SK-N-SH treated with all-trans-retinoic acid at 6 μM for 48 hours (cell line): Measurements from ENCODE around the gene RAB11FIP3.

ENCODE experiments used
- ATAC-seq: fragments of 200-7000 bp; cut with Tn5 transposase; 3 replicates; pipeline ENCODE4 v1.9.1; 2020; ENCODE audit warnings: mild to moderate bottlenecking, moderate library complexity
- ARNTL ChIP-seq: fragments of 450-650 bp; formaldehyde crosslinking; IDR thresholded peaks from 2 replicates; pipeline ENCODE4 v1.5.0; 2020; ENCODE audit warnings: low read depth, mild to moderate bottlenecking, moderate library complexity, borderline replicate concordance
- BACH2 ChIP-seq: fragments of 250-450 bp; sonication (Bioruptor Pico); IDR thresholded peaks from 2 replicates; pipeline ENCODE4 v1.9.0; 2021; ENCODE audit warnings: mild to moderate bottlenecking, borderline replicate concordance
- CSDC2 ChIP-seq: fragments of 250-450 bp; sonication (Bioruptor Pico); IDR thresholded peaks from 2 replicates; pipeline ENCODE4 v1.5.0; 2020; ENCODE audit warnings: mild to moderate bottlenecking, moderate library complexity
- ESRRG ChIP-seq: fragments of 250-450 bp; sonication (Bioruptor Pico); IDR thresholded peaks from 2 replicates; pipeline ENCODE4 v1.6.1; 2021; ENCODE audit warnings: mild to moderate bottlenecking
- GLIS3 ChIP-seq: fragments of 250-450 bp; sonication (Bioruptor Pico); IDR thresholded peaks from 2 replicates; pipeline ENCODE4 v1.5.0; 2020; ENCODE audit warnings: mild to moderate bottlenecking, moderate library complexity
- ISL1 ChIP-seq: fragments of 250-450 bp; sonication (Bioruptor Pico); IDR thresholded peaks from 2 replicates; pipeline ENCODE4 v2.1.2; 2022; ENCODE audit warnings: mild to moderate bottlenecking, moderate library complexity
- OSR1 ChIP-seq: fragments of 250-450 bp; sonication (Bioruptor Pico); IDR thresholded peaks from 2 replicates; pipeline ENCODE4 v1.8.0; 2022; ENCODE audit warnings: moderate library complexity, mild to moderate bottlenecking, inconsistent platforms
- PPARA ChIP-seq: fragments of 250-450 bp; sonication (Bioruptor Pico); IDR thresholded peaks from 2 replicates; pipeline ENCODE4 v1.5.0; 2020; ENCODE audit warnings: mild to moderate bottlenecking, borderline replicate concordance
- RARB ChIP-seq: fragments of 250-450 bp; sonication (Bioruptor Pico); IDR thresholded peaks from 2 replicates; pipeline ENCODE4 v1.8.0; 2021; ENCODE audit warnings: mild to moderate bottlenecking, moderate library complexity
- SNAI2 ChIP-seq: fragments of 250-450 bp; sonication (Bioruptor Pico); IDR thresholded peaks from 2 replicates; pipeline ENCODE4 v1.5.0; 2020; ENCODE audit warnings: mild to moderate bottlenecking, moderate library complexity
- TCF4 ChIP-seq: fragments of 250-450 bp; sonication (Bioruptor Pico); IDR thresholded peaks from 2 replicates; pipeline ENCODE4 v1.8.0; 2021; ENCODE audit warnings: mild to moderate bottlenecking, moderate library complexity, borderline replicate concordance
- TOX ChIP-seq: fragments of 250-450 bp; sonication (Bioruptor Pico); IDR thresholded peaks from 2 replicates; pipeline ENCODE4 v1.8.0; 2021; ENCODE audit warnings: mild to moderate bottlenecking, moderate library complexity, borderline replicate concordance
- ZFP3 ChIP-seq: fragments of 250-450 bp; sonication (Bioruptor Pico); IDR thresholded peaks from 2 replicates; pipeline ENCODE4 v1.5.0; 2020; ENCODE audit warnings: mild to moderate bottlenecking, moderate library complexity
- ZFP30 ChIP-seq: fragments of 450-650 bp; formaldehyde crosslinking; IDR thresholded peaks from 2 replicates; pipeline ENCODE4 v1.5.0; 2022; ENCODE audit warnings: mild to moderate bottlenecking, moderate library complexity
- ZNF565 ChIP-seq: fragments of 450-650 bp; formaldehyde crosslinking; conservative IDR thresholded peaks from 2 replicates; pipeline ENCODE4 v1.5.0; 2020; ENCODE audit warnings: low read depth, mild to moderate bottlenecking, moderate library complexity
- ZNF8 ChIP-seq: fragments of 450-650 bp; formaldehyde crosslinking; IDR thresholded peaks from 2 replicates; pipeline ENCODE4 v1.5.0; 2020; ENCODE audit warnings: mild to moderate bottlenecking, moderate library complexity
- TF ChIP-seq, protein P1 (sequence below): fragments of 250-450 bp; sonication (Bioruptor Pico); IDR thresholded peaks from 2 replicates; pipeline ENCODE4 v1.8.0; 2021; ENCODE audit warnings: low read depth, mild to moderate bottlenecking, moderate library complexity, borderline replicate concordance
- TF ChIP-seq, protein P2 (sequence below): fragments of 250-450 bp; sonication (Bioruptor Pico); IDR thresholded peaks from 2 replicates; pipeline ENCODE4 v1.8.0; 2020; ENCODE audit warnings: mild to moderate bottlenecking, moderate library complexity, borderline replicate concordance
- TF ChIP-seq, protein P3 (sequence below): fragments of 250-450 bp; sonication (Bioruptor Pico); IDR thresholded peaks from 2 replicates; pipeline ENCODE4 v1.5.1; 2020; ENCODE audit warnings: low read depth, mild to moderate bottlenecking, moderate library complexity

Gene RAB11FIP3

DNA sequence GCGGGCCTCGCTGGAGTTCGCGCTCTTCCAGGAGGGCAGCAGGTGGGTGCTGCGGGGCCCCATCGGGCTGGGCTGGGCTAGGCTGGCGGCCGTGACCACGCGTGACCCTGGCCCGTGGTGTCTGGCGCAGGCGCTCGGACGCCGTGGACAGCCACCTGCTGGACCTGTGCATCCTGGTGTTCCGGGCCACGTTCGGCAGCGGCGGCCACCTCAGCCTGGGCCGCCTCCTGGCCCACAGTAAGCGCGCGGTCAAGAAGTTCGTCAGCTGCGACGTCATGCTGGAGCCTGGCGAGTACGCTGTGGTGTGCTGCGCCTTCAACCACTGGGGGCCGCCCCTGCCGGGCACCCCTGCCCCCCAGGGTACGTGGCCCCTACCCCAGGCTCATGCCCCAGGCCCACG is 126.7 kb downstream of the RAB11FIP3 start:
- TF ChIP-seq TOX (CRISPR knock-in tag) (no peak), OSR1 (CRISPR knock-in tag) (no peak), ARNTL (CRISPR knock-in tag) (no peak), ZNF565 (CRISPR knock-in tag) (no peak), BACH2 (CRISPR knock-in tag) (no peak), GLIS3 (CRISPR knock-in tag) (no peak), PPARA (CRISPR knock-in tag) (no peak), RARB (CRISPR knock-in tag) (no peak), ZFP30 (CRISPR knock-in tag) (no peak), ESRRG (no peak)
- TF ChIP-seq, protein P1, sequence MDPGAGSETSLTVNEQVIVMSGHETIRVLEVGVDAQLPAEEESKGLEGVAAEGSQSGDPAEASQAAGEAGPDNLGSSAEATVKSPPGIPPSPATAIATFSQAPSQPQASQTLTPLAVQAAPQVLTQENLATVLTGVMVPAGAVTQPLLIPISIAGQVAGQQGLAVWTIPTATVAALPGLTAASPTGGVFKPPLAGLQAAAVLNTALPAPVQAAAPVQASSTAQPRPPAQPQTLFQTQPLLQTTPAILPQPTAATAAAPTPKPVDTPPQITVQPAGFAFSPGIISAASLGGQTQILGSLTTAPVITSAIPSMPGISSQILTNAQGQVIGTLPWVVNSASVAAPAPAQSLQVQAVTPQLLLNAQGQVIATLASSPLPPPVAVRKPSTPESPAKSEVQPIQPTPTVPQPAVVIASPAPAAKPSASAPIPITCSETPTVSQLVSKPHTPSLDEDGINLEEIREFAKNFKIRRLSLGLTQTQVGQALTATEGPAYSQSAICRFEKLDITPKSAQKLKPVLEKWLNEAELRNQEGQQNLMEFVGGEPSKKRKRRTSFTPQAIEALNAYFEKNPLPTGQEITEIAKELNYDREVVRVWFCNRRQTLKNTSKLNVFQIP, result no peak
- TF ChIP-seq, all 23 proteins: peak for 0
- no peak for ATAC-seq

DNA sequence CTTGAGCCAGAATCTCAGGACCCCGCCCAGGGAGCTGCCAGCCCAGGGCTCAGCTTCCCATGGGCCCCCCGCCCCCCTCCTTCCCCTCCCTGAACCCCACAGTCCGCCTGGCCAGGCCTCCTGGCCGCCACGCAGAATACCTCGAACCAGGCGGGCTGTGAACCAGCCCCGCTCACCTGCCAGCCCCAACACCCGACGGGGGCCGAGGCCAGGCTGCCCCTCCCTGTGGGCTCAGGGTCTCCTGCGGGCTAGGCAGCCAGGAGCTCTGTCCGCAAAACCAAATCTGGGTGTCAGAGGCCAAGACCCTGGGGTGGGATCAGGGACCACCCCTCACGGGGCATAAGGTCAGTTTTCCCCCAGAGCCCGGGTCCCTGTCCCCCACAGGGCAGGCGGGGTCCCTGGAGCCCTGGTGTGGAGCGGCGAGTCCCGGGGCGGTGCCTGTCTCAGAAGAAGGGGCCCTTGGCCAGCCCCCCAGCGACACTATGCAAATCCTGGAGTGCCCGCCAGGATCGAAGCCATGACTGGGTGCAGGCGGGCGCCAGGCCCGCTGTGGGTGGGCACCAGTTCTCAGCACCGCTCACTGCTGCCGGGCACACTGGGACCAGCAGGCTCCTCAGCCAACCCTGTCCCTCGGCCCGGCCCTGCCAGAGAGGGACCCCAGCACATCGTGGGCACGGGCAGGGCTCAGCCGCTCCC is 128.3 kb downstream of the RAB11FIP3 start:
- no peak for ATAC-seq
- TF ChIP-seq PPARA (CRISPR knock-in tag), result no peak
- no peak for TF ChIP-seq TOX (CRISPR knock-in tag)

DNA sequence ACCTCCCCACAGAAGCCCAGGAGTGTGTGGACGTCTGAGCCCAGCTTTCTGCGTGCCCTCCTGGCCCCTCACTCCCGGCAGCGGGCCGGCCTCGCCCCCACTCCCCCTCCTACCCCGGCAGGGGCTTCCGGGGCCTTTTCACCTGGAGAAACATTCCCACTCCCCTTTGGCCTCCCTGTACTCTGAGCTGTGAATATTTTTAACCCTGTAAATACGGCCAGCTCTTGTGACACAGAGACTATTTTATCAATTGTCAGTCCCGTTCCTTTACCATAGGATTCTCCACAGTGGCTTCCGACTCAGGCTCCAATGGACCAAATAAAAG is 128.8 kb downstream of the RAB11FIP3 start:
- TF ChIP-seq ARNTL (CRISPR knock-in tag) (no peak), OSR1 (CRISPR knock-in tag) (no peak), RARB (CRISPR knock-in tag) (no peak), ZFP30 (CRISPR knock-in tag) (no peak), ESRRG (no peak), CSDC2 (no peak), ZFP3 (CRISPR knock-in tag) (no peak), PPARA (CRISPR knock-in tag) (no peak), ISL1 (CRISPR knock-in tag) (no peak), ZNF8 (CRISPR knock-in tag) (no peak), TCF4 (no peak), SNAI2 (CRISPR knock-in tag) (no peak), BACH2 (CRISPR knock-in tag) (no peak), GLIS3 (CRISPR knock-in tag) (no peak), ZNF565 (CRISPR knock-in tag) (no peak)
- TF ChIP-seq, protein P2, sequence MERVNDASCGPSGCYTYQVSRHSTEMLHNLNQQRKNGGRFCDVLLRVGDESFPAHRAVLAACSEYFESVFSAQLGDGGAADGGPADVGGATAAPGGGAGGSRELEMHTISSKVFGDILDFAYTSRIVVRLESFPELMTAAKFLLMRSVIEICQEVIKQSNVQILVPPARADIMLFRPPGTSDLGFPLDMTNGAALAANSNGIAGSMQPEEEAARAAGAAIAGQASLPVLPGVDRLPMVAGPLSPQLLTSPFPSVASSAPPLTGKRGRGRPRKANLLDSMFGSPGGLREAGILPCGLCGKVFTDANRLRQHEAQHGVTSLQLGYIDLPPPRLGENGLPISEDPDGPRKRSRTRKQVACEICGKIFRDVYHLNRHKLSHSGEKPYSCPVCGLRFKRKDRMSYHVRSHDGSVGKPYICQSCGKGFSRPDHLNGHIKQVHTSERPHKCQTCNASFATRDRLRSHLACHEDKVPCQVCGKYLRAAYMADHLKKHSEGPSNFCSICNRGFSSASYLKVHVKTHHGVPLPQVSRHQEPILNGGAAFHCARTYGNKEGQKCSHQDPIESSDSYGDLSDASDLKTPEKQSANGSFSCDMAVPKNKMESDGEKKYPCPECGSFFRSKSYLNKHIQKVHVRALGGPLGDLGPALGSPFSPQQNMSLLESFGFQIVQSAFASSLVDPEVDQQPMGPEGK (CRISPR knock-in tag), result no peak
- TF ChIP-seq, protein P1, result no peak
- TF ChIP-seq, protein P3, sequence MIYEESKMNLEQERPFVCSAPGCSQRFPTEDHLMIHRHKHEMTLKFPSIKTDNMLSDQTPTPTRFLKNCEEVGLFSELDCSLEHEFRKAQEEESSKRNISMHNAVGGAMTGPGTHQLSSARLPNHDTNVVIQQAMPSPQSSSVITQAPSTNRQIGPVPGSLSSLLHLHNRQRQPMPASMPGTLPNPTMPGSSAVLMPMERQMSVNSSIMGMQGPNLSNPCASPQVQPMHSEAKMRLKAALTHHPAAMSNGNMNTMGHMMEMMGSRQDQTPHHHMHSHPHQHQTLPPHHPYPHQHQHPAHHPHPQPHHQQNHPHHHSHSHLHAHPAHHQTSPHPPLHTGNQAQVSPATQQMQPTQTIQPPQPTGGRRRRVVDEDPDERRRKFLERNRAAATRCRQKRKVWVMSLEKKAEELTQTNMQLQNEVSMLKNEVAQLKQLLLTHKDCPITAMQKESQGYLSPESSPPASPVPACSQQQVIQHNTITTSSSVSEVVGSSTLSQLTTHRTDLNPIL (CRISPR knock-in tag), result no peak
- ATAC-seq, result no peak

DNA sequence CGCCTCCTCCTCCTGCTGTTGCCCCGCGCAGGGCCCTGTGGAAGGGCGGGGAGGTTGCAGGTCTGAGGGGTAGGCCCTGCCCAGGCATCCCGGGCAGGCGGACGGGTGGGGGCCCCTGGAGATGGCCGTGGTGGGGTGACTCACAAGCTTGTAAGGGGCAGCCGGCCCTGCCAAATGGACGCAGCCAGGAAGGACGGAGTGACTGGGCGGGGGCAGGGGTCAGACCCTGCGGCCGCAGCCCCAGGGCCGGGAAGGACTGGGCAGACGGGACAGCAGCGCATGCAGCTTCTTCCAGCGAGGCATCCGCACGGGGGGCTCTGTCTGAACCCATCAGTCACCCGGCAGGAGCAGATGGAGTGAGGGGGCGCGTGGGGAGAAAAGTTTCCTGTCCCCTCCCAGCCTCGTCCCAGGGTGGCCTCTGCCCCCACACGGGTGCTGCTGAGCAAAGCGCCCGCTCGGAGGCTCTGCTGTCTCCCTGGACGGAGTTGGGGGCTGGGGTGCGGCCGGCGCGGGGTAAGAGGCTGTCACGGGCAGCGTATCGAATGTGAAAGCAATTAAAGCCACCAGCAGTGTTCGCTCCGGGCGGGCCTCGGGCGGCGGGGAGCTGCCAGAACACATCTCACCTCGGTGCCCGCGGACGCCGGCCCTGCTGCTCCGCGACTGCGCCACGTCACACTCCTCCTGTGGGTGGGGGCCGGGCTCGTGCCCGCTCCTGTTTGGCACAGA is 129.4 kb downstream of the RAB11FIP3 start:
- no peak; the same call in 1 of the 3 replicates for ATAC-seq
- TF ChIP-seq ZNF565 (CRISPR knock-in tag), result no peak
